Endothelial cell of umbilical vein (primary cell): ENCODE measurements around the gene KCNJ6. TPM values are rescaled to one million over a fixed set of nuclear protein-coding genes. Genes with fewer than 3 reads are reported as not detected.

Experiments used
- BruUV-seq: library from RNA; stranded (reverse); fragments of 400-500 nt; replicated peaks from 2 replicates; lab custom pipeline; 2021; lab: Mats Ljungman, UMichigan
- CTCF ChIA-PET: fragments of 300-600, 350-600 bp; sonication (Branson Sonifier 250); formaldehyde crosslinking; loops from one replicate; lab custom pipeline; 2021; ENCODE audit warnings: antibody characterized with exemption, inconsistent platforms; lab: Charles Lee
- POLR2A ChIA-PET: fragments of 300-600, 350-600 bp; sonication (Branson Sonifier 250); formaldehyde crosslinking; loops from one replicate; lab custom pipeline; 2021; ENCODE audit warnings: antibody characterized with exemption, inconsistent platforms; lab: Charles Lee
- DNase-seq: peaks from one replicate; pipeline ENCODE4 v3.0.0-alpha.2; 2011; ENCODE audit warnings: low read depth, low spot score
- FAIRE-seq: peaks from 2 replicates; lab custom pipeline; 2011; peaks lifted over from hg19 to GRCh38; lab: Jason Lieb, UNC
- H2AFZ ChIP-seq: 2 replicates; pipeline ENCODE4 v1.6.0; 2012; ENCODE audit warnings: low read depth, low read length, control low read depth, inconsistent platforms
- H3K27ac ChIP-seq: 2 replicates; pipeline ENCODE4 v1.5.1; 2011; ENCODE audit warnings: low read depth, mild to moderate bottlenecking, control low read depth, low read length, moderate library complexity; ENCODE audit not compliant: insufficient read depth
- H3K27me3 ChIP-seq, 2 experiments: 2 replicates each; pipeline versions ENCODE4 v1.6.0 to v1.6.1; 2011; ENCODE audit warnings: low read length in 2 of 2, mixed read lengths in 1 of 2; ENCODE audit not compliant: control insufficient read depth in 2 of 2, insufficient read depth in 2 of 2
- H3K36me3 ChIP-seq, 2 experiments: 2 replicates in 1 of 2; 3 replicates in 1 of 2; pipeline ENCODE4 v1.5.1; 2011; ENCODE audit warnings: low read length in 2 of 2, mild to moderate bottlenecking in 1 of 2, moderate library complexity in 1 of 2; ENCODE audit not compliant: control insufficient read depth in 2 of 2, insufficient read depth in 2 of 2; ENCODE audit errors: extremely low read depth in 1 of 2
- H3K4me1 ChIP-seq: 3 replicates; pipeline ENCODE4 v1.5.1; 2011; ENCODE audit warnings: mild to moderate bottlenecking, low read length; ENCODE audit not compliant: control insufficient read depth, insufficient read depth; ENCODE audit errors: extremely low read depth
- H3K4me2 ChIP-seq: 2 replicates; pipeline ENCODE4 v1.6.1; 2011; ENCODE audit warnings: low read length, control low read depth, mixed read lengths; ENCODE audit not compliant: insufficient read depth
- H3K4me3 ChIP-seq, 3 experiments: fragments of 200-600 bp in 1 of 3; sonication (generic), shearing (Covaris generic) in 1 of 3; replicated peaks in 1 of 3; 2 replicates each; pipeline ENCODE4 v1.5.1; 2011 to 2016; ENCODE audit warnings: control low read depth in 3 of 3, low read length in 3 of 3, mild to moderate bottlenecking in 2 of 3, inconsistent platforms in 1 of 3, low read depth in 1 of 3, moderate library complexity in 1 of 3; ENCODE audit not compliant: insufficient read depth in 1 of 3
- H3K79me2 ChIP-seq: 2 replicates; pipeline ENCODE4 v1.6.0; 2012; ENCODE audit warnings: low read length, inconsistent platforms; ENCODE audit not compliant: control insufficient read depth, insufficient read depth
- H3K9ac ChIP-seq: replicated peaks from 2 replicates; pipeline ENCODE3; 2011; ENCODE audit warnings: low read length, control low read depth; ENCODE audit not compliant: insufficient read depth; ENCODE audit errors: extremely low read depth
- H3K9me1 ChIP-seq: replicated peaks from 3 replicates; pipeline ENCODE4 v1.6.0; 2011; ENCODE audit warnings: mild to moderate bottlenecking, low read length; ENCODE audit not compliant: control insufficient read depth, insufficient read depth; ENCODE audit errors: extremely low read depth
- H3K9me3 ChIP-seq: replicated peaks from 2 replicates; pipeline ENCODE4 v1.5.1; 2012; ENCODE audit warnings: low read length, inconsistent platforms; ENCODE audit not compliant: control insufficient read depth, insufficient read depth
- H4K20me1 ChIP-seq: replicated peaks from 2 replicates; pipeline ENCODE3; 2011; ENCODE audit warnings: mild to moderate bottlenecking, low read length; ENCODE audit not compliant: control insufficient read depth, insufficient read depth; ENCODE audit errors: extremely low read depth
- EZH2 ChIP-seq: IDR thresholded peaks from 2 replicates; pipeline ENCODE4 v1.6.1; 2012; ENCODE audit warnings: borderline replicate concordance, low read depth, mild to moderate bottlenecking, moderate library complexity, low read length, inconsistent platforms; ENCODE audit not compliant: severe bottlenecking
- FOS ChIP-seq: IDR thresholded peaks from 2 replicates; pipeline ENCODE4 v1.6.1; 2011; ENCODE audit warnings: mild to moderate bottlenecking, low read length, moderate library complexity, borderline replicate concordance; ENCODE audit not compliant: insufficient read depth
- GATA2 ChIP-seq: IDR thresholded peaks from 2 replicates; pipeline ENCODE4 v1.7.0; 2011; ENCODE audit warnings: low read depth, mild to moderate bottlenecking, moderate library complexity, mixed read lengths, low read length; ENCODE audit not compliant: insufficient read length, insufficient read depth
- JUN ChIP-seq: IDR thresholded peaks from 2 replicates; pipeline ENCODE4 v1.6.1; 2011; ENCODE audit warnings: borderline replicate concordance, low read depth; ENCODE audit not compliant: insufficient read length, insufficient read depth
- MYC ChIP-seq: IDR thresholded peaks from one replicate; pipeline ENCODE4 v1.6.1; 2011; ENCODE audit warnings: mild to moderate bottlenecking, low read depth, low read length
- POLR2A ChIP-seq: IDR thresholded peaks from 2 replicates; pipeline ENCODE4 v1.6.1; 2012; ENCODE audit warnings: low read depth, mild to moderate bottlenecking, control low read depth, low read length
- POLR2AphosphoS5 ChIP-seq: IDR thresholded peaks from 2 replicates; pipeline ENCODE4 v1.6.1; 2012; ENCODE audit warnings: low read depth, mild to moderate bottlenecking, control low read depth, low read length, moderate library complexity; ENCODE audit not compliant: insufficient read depth
- dilution Hi-C: fragments of 300-500 bp; cut with MboI; formaldehyde crosslinking; loops from one replicate; pipeline ENCODE4 v1.15.0; 2019; ENCODE audit warnings: low sequenced_read_pairs; ENCODE audit not compliant: extremely low pct_ligation_motif_present
- intact Hi-C: fragments of 100-400 bp; cut with micrococcal nuclease; formaldehyde crosslinking; loops from one replicate; pipeline ENCODE4 v1.10.0; 2022
- polyA plus RNA-seq, 4 experiments: library from polyadenylated mRNA; depleted of rRNA in 3 of 4; stranded (reverse) in 3 of 4; unstranded in 1 of 4; fragments of >200 nt; gene quantifications; 2 replicates each; pipeline versions ENCODE4 v1.2.1 to v1.2.3, GENCODE V29; 2011 to 2012; ENCODE audit warnings: missing spikeins in 1 of 4
- total RNA-seq: library from RNA; stranded (reverse); gene quantifications from 2 replicates; pipeline ENCODE4 v1.2.3, GENCODE V29; 2021
- TF ChIP-seq, protein P1 (sequence below), 2 donors: IDR thresholded peaks; 1 replicate in 1 of 2; 2 replicates in 1 of 2; pipeline ENCODE4 v1.5.1; 2011; ENCODE audit warnings: low read length in 2 of 2, mild to moderate bottlenecking in 2 of 2, moderate library complexity in 2 of 2, control low read depth in 1 of 2, inconsistent platforms in 1 of 2, low read depth in 1 of 2; ENCODE audit not compliant: insufficient read depth in 1 of 2; ENCODE audit errors: extremely low read depth in 1 of 2
- TF ChIP-seq, protein P2 (sequence below): IDR thresholded peaks from 2 replicates; pipeline ENCODE4 v1.6.1; 2011; ENCODE audit not compliant: insufficient read depth, insufficient read length

The KCNJ6 gene
- total and polyA plus RNA-seq, 2 donors (not counting 3 experiments of a cell fraction or from before 2014, with no cell fraction given), result not detected

DNA sequence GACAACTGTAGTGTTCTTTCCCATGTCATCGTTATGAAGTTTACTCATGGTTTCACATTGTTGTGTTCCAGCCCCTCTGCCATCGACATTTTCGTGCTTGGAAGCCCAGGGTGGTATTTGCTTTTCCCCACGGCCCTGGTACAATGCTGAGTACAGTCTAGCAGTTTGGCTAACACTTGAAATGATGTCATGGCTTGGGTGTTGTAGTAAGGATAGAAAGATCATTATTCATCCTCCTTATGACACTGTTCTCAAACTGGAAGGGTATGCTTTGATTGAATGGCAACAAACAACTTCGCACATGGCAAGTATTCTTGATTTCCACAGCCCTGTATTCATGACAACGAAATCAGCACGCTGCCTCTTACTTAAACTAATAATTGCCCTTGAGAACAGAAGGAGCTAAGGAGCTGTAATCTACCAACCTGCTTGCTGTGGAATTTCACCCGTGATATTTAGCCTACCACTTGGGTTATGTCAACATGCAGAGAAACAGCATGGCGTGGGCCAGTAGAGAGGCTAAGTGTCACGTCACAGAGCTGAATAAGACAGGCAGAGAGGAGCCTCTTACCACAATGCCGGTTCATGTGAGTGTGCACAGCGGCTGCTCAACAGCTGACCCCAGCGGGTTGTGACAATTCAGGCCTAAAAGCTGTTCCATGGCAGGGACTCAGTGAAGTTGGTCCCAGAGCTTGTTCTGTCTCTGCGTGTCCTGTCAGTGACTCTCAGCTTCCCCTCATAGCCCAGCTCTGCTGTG is 73.9 kb downstream of the KCNJ6 start:
- POLR2A ChIA-PET, result no interaction called here
- H2AFZ ChIP-seq, result no peak overlapping the region
- BruUV-seq, result no TSS peak
- dilution Hi-C loops (no loop called here), intact Hi-C loops (no loop called here)
- DNase-seq (no peak), FAIRE-seq (no peak)
- H3K4me2 ChIP-seq, result no peak overlapping the region
- H3K9me3 ChIP-seq, result no peaks in the 10 kb centered on the region
- CTCF ChIA-PET, result interaction anchor here (0.7 kb wide), 1 partner anchor 8 kb away, joined by 3 read pairs; no protein-coding TSS in a partner anchor
- H4K20me1 ChIP-seq, result no peaks in the 10 kb centered on the region
- no peaks in the 10 kb centered on the region for H3K36me3 ChIP-seq
- H3K27me3 ChIP-seq, result no peaks in the 10 kb centered on the region
- no peaks in the 10 kb centered on the region for H3K4me1 ChIP-seq
- H3K9ac ChIP-seq, result no peak overlapping the region
- no peak overlapping the region for H3K27ac ChIP-seq
- H3K79me2 ChIP-seq, result no peaks in the 10 kb centered on the region
- no peaks in the 10 kb centered on the region for H3K9me1 ChIP-seq
- TF ChIP-seq FOS (no peak), MYC (no peak), POLR2A (no peak), POLR2AphosphoS5 (no peak), JUN (no peak), GATA2 (no peak), EZH2 (no peak)
- TF ChIP-seq, protein P1, sequence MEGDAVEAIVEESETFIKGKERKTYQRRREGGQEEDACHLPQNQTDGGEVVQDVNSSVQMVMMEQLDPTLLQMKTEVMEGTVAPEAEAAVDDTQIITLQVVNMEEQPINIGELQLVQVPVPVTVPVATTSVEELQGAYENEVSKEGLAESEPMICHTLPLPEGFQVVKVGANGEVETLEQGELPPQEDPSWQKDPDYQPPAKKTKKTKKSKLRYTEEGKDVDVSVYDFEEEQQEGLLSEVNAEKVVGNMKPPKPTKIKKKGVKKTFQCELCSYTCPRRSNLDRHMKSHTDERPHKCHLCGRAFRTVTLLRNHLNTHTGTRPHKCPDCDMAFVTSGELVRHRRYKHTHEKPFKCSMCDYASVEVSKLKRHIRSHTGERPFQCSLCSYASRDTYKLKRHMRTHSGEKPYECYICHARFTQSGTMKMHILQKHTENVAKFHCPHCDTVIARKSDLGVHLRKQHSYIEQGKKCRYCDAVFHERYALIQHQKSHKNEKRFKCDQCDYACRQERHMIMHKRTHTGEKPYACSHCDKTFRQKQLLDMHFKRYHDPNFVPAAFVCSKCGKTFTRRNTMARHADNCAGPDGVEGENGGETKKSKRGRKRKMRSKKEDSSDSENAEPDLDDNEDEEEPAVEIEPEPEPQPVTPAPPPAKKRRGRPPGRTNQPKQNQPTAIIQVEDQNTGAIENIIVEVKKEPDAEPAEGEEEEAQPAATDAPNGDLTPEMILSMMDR (IDR thresholded peaks at IDR 0.05; ENCODE audit: extremely low read depth in 1 of 2, insufficient read depth in 1 of 2, low read depth in 1 of 2, low read length in 2 of 2), result no peak
- TF ChIP-seq, protein P2, sequence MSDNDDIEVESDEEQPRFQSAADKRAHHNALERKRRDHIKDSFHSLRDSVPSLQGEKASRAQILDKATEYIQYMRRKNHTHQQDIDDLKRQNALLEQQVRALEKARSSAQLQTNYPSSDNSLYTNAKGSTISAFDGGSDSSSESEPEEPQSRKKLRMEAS, result no peak
- no peak overlapping the region for H3K4me3 ChIP-seq
